HepG2 (cell line): ENCODE measurements around the gene GLYR1. TPM values are rescaled to one million over a fixed set of nuclear protein-coding genes. Genes with fewer than 3 reads are reported as not detected.

Experiments used
- ATAC-seq: fragments of 200-7000 bp; cut with Tn5 transposase; 3 replicates; pipeline ENCODE4 v1.9.1; 2020; ENCODE audit warnings: mild to moderate bottlenecking, moderate library complexity
- BruUV-seq: library from RNA; stranded (reverse); fragments of 400-500 nt; replicated peaks from 2 replicates; lab custom pipeline; 2021; lab: Mats Ljungman, UMichigan
- CTCF ChIA-PET: fragments of 300-600 bp; formaldehyde crosslinking; extraction: SDS; loops from one replicate; lab custom pipeline; 2021; ENCODE audit warnings: low total read pairs, inconsistent platforms, low intra/inter-chr PET ratio; lab: Yijun Ruan, JAX
- POLR2A ChIA-PET: fragments of 350-600 bp; sonication (Branson Sonifier 250); formaldehyde crosslinking; loops from one replicate; lab custom pipeline; 2020; ENCODE audit warnings: antibody characterized with exemption, inconsistent platforms; lab: Yijun Ruan, JAX
- DNase-seq: peaks from one replicate; pipeline ENCODE4 v3.0.0-alpha.2; 2015; ENCODE audit warnings: low spot score
- FAIRE-seq: peaks from 3 replicates; lab custom pipeline; 2011; peaks lifted over from hg19 to GRCh38; lab: Jason Lieb, UNC
- H2AFZ ChIP-seq: one replicate; pipeline ENCODE4 v1.6.1; 2011; ENCODE audit warnings: low read length, inconsistent platforms
- H3K27ac ChIP-seq: fragments of 300-600 bp; 3 replicates; pipeline ENCODE4 v1.8.0; 2011; ENCODE audit warnings: mixed run types, mild to moderate bottlenecking, mixed read lengths, low read length, inconsistent platforms; ENCODE audit not compliant: insufficient read depth; ENCODE audit errors: extremely low read length
- H3K27me3 ChIP-seq, 2 experiments: fragments of 200-600 bp in 1 of 2; 2 replicates in 1 of 2; 3 replicates in 1 of 2; pipeline versions ENCODE4 v1.6.0 to v1.8.0; 2011; ENCODE audit warnings: low read length in 2 of 2, mild to moderate bottlenecking in 2 of 2, moderate library complexity in 2 of 2, inconsistent platforms in 1 of 2; ENCODE audit not compliant: insufficient read depth in 2 of 2, control insufficient read depth in 1 of 2
- H3K36me3 ChIP-seq, 2 experiments: fragments of 200-600 bp in 1 of 2; replicated peaks in 1 of 2; 2 replicates in 1 of 2; 3 replicates in 1 of 2; pipeline versions ENCODE4 v1.5.1 to v1.8.0; 2011; ENCODE audit warnings: low read length in 2 of 2, inconsistent platforms in 1 of 2; ENCODE audit not compliant: insufficient read depth in 2 of 2, control insufficient read depth in 1 of 2
- H3K4me1 ChIP-seq: 2 replicates; pipeline ENCODE4 v1.5.1; 2012; ENCODE audit warnings: low read length, inconsistent platforms; ENCODE audit not compliant: insufficient read depth
- H3K4me2 ChIP-seq: 2 replicates; pipeline ENCODE4 v1.6.0; 2011; ENCODE audit warnings: low read depth, low read length, inconsistent platforms
- H3K4me3 ChIP-seq, 3 experiments: fragments of 200-600 bp in 1 of 3; sonication (generic), shearing (Covaris generic) in 1 of 3; replicated peaks in 1 of 3; 2 replicates each; pipeline ENCODE4 v1.5.1; 2011 to 2016; ENCODE audit warnings: low read length in 3 of 3, inconsistent platforms in 2 of 3, low read depth in 2 of 3, mild to moderate bottlenecking in 2 of 3, control low read depth in 1 of 3, mixed read lengths in 1 of 3; ENCODE audit not compliant: insufficient read depth in 1 of 3
- H3K79me2 ChIP-seq: one replicate; pipeline ENCODE4 v1.6.1; 2011; ENCODE audit warnings: low read length, inconsistent platforms; ENCODE audit not compliant: insufficient read depth
- H3K9ac ChIP-seq: 2 replicates; pipeline ENCODE4 v1.6.0; 2011; ENCODE audit warnings: mild to moderate bottlenecking, low read depth, low read length, inconsistent platforms; ENCODE audit not compliant: insufficient read depth
- H3K9me3 ChIP-seq: 2 replicates; pipeline ENCODE4 v1.5.1; 2012; ENCODE audit warnings: mild to moderate bottlenecking, low read length
- H4K20me1 ChIP-seq: 2 replicates; pipeline ENCODE4 v1.6.0; 2011; ENCODE audit warnings: inconsistent platforms, mild to moderate bottlenecking, low read length, moderate library complexity; ENCODE audit not compliant: insufficient read depth
- HMG20B ChIP-seq: conservative IDR thresholded peaks from 2 replicates; pipeline ENCODE4 v1.6.1; 2016; ENCODE audit warnings: missing genetic modification reagents, missing compliant biosample characterization
- SKI ChIP-seq: fragments of 450-650 bp; IDR thresholded peaks from one replicate; pipeline ENCODE4 v1.6.1; 2018; ENCODE audit warnings: mild to moderate bottlenecking; ENCODE audit not compliant: partially characterized antibody
- SRSF9 ChIP-seq: fragments of 200-400 bp; formaldehyde crosslinking; IDR thresholded peaks from 2 replicates; pipeline ENCODE4 v1.6.1; 2018; ENCODE audit warnings: borderline replicate concordance, mild to moderate bottlenecking, low read depth, low read length; ENCODE audit not compliant: insufficient read depth, poor library complexity, severe bottlenecking
- STAG1 ChIP-seq: sonication (generic); formaldehyde crosslinking; IDR thresholded peaks from 2 replicates; pipeline ENCODE4 v1.4.0; 2020; ENCODE audit warnings: missing genetic modification reagents
- ZNF20 ChIP-seq: sonication (generic); formaldehyde crosslinking; IDR thresholded peaks from 2 replicates; pipeline ENCODE4 v1.4.0; 2020; ENCODE audit warnings: mild to moderate bottlenecking, moderate library complexity, missing genetic modification reagents
- WGBS: methylation state at CpG from one replicate; pipeline ENCODE4 v1.1.6; 2017; ENCODE audit warnings: low lambda C conversion rate; 5-methylcytosine and 5-hydroxymethylcytosine counted together
- in situ Hi-C: cut with HindIII; loops from 2 replicates; pipeline ENCODE4 v1.10.0; 2017; ENCODE audit warnings: low pct_unique_long_range_greater_than_20kb; ENCODE audit not compliant: extremely low pct_ligation_motif_present
- intact Hi-C: fragments of 100-400 bp; cut with micrococcal nuclease; formaldehyde crosslinking; loops from one replicate; pipeline ENCODE4 v1.10.0; 2022; ENCODE audit not compliant: unreplicated experiment
- polyA plus RNA-seq, 8 experiments: library from polyadenylated mRNA; depleted of rRNA in 3 of 8; stranded (reverse) in 7 of 8; unstranded in 1 of 8; fragments of >200 nt; fragmentation: Illumina TruSeq in 4 of 8; extraction: Trizol in 4 of 8; gene quantifications; 2 replicates each; pipeline versions ENCODE4 v1.2.1 to v1.2.3, GENCODE V29; 2011 to 2016; ENCODE audit warnings: low read depth in 4 of 8, missing spikeins in 1 of 8, mixed read lengths in 1 of 8; ENCODE audit not compliant: insufficient read depth in 1 of 8
- total RNA-seq, 5 experiments: library from RNA; depleted of rRNA; stranded (reverse); fragments of >200 nt; fragmentation: Illumina TruSeq; extraction: Trizol; gene quantifications; 2 replicates each; pipeline ENCODE4 v1.2.3, GENCODE V29; 2016; ENCODE audit warnings: low read depth in 1 of 5
- TF ChIP-seq, protein P1 (sequence below): sonication (generic); formaldehyde crosslinking; IDR thresholded peaks from one replicate; pipeline ENCODE4 v1.5.1; 2020; ENCODE audit warnings: mild to moderate bottlenecking, missing genetic modification reagents; ENCODE audit errors: not compliant biosample characterization
- TF ChIP-seq, protein P2 (sequence below): IDR thresholded peaks from 2 replicates; pipeline ENCODE4 v1.6.1; 2016; ENCODE audit warnings: missing biosample characterization, missing genetic modification reagents, low read depth
- TF ChIP-seq, protein P3 (sequence below): sonication (generic); formaldehyde crosslinking; IDR thresholded peaks from 2 replicates; pipeline ENCODE4 v1.4.0; 2020; ENCODE audit warnings: missing genetic modification reagents

Gene GLYR1
- total and polyA plus RNA-seq, 2 of the 13 experiments (the other 11 are each of a cell fraction or from before 2014, with no cell fraction given), result 28.3 to 48.7 TPM

DNA sequence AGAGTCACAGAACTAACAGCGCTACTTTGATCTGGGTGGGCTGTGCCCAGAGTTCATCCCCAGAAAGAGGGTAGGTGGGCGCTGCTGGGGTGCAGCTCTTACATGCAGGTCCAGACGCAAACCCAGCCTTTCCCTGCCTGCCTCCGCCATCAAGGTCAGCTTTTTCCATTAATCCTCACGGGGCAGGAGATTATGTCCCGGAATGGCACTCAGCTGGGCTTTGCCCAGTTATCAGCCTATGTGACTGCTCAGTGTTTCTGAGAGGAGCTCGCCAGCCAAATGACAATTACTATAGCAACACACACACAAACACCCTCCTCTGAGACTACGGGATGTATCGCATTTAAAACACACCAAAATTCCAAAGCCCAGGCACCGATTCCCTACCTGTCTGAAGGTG lies 20.1 kb downstream of the GLYR1 start (continued):
- TF ChIP-seq, protein P1, sequence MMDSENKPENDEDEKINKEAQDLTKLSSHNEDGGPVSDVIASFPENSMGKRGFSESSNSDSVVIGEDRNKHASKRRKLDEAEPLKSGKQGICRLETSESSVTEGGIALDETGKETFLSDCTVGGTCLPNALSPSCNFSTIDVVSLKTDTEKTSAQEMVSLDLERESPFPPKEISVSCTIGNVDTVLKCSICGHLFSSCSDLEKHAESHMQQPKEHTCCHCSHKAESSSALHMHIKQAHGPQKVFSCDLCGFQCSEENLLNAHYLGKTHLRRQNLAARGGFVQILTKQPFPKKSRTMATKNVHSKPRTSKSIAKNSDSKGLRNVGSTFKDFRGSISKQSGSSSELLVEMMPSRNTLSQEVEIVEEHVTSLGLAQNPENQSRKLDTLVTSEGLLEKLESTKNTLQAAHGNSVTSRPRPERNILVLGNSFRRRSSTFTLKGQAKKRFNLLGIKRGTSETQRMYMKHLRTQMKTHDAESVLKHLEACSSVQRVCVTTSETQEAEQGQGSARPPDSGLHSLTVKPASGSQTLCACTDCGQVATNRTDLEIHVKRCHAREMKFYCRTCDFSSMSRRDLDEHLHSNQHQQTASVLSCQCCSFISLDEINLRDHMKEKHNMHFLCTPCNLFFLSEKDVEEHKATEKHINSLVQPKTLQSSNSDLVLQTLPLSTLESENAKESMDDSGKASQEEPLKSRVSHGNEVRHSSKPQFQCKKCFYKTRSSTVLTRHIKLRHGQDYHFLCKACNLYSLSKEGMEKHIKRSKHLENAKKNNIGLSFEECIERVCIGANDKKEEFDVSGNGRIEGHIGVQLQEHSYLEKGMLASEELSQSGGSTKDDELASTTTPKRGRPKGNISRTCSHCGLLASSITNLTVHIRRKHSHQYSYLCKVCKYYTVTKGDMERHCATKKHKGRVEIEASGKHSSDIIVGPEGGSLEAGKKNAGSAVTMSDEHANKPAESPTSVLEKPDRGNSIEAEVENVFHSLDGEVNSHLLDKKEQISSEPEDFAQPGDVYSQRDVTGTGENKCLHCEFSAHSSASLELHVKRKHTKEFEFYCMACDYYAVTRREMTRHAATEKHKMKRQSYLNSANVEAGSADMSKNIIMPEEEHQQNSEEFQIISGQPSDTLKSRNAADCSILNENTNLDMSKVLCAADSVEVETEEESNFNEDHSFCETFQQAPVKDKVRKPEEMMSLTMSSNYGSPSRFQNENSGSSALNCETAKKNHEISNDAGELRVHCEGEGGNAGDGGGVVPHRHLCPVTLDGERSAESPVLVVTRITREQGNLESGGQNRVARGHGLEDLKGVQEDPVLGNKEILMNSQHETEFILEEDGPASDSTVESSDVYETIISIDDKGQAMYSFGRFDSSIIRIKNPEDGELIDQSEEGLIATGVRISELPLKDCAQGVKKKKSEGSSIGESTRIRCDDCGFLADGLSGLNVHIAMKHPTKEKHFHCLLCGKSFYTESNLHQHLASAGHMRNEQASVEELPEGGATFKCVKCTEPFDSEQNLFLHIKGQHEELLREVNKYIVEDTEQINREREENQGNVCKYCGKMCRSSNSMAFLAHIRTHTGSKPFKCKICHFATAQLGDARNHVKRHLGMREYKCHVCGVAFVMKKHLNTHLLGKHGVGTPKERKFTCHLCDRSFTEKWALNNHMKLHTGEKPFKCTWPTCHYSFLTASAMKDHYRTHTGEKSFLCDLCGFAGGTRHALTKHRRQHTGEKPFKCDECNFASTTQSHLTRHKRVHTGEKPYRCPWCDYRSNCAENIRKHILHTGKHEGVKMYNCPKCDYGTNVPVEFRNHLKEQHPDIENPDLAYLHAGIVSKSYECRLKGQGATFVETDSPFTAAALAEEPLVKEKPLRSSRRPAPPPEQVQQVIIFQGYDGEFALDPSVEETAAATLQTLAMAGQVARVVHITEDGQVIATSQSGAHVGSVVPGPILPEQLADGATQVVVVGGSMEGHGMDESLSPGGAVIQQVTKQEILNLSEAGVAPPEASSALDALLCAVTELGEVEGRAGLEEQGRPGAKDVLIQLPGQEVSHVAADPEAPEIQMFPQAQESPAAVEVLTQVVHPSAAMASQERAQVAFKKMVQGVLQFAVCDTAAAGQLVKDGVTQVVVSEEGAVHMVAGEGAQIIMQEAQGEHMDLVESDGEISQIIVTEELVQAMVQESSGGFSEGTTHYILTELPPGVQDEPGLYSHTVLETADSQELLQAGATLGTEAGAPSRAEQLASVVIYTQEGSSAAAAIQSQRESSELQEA (CRISPR knock-in tag), result no peak
- no peak for TF ChIP-seq ZNF20 (CRISPR knock-in tag)
- no peak for TF ChIP-seq HMG20B (CRISPR knock-in tag)

DNA sequence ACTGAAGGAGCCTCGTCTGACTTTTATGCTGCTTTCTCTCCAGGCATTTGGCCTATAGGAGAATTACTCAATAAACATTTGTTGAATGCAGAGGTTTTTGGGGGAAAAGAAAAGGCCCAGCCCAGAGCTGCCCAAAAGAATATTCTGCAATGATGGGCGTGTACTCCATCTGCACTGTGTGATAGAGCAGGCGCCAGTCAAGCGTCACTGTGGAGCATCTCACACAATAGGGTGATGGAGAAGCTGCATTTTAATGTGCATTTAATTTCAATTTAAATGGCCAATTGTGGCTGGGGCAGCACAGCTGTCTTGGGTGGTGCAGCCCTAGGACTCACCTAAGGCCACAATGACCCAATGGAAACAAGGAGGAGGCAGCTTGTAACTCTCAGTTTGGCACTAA lies 20.6 kb downstream of the GLYR1 start:
- CTCF ChIA-PET, result no interaction called here
- no peak for FAIRE-seq
- H3K27ac ChIP-seq, result no peak overlapping the region
- H4K20me1 ChIP-seq, result no peaks in the 10 kb centered on the region
- no peak overlapping the region for H3K9ac ChIP-seq
- no peak overlapping the region for H2AFZ ChIP-seq
- H3K4me2 ChIP-seq, result no peak overlapping the region
- BruUV-seq, result no TSS peak
- POLR2A ChIA-PET, result no interaction called here
- H3K27me3 ChIP-seq, result no peaks in the 10 kb centered on the region
- peaks cover 36 to 81% of the 10 kb centered on the region in 2 experiments for H3K36me3 ChIP-seq
- intact Hi-C loops (no loop called here), in situ Hi-C loops (no loop called here)
- DNase-seq, result no peak
- ATAC-seq, result no peak
- no peaks in the 10 kb centered on the region for H3K4me1 ChIP-seq
- WGBS, result 97% methylated on average over 4 of the region's 4 CpGs
- H3K4me3 ChIP-seq, result no peak overlapping the region
- no peaks in the 10 kb centered on the region for H3K9me3 ChIP-seq
- no peaks in the 10 kb centered on the region for H3K79me2 ChIP-seq
- no peak for TF ChIP-seq STAG1 (CRISPR knock-in tag)
- TF ChIP-seq, protein P2, sequence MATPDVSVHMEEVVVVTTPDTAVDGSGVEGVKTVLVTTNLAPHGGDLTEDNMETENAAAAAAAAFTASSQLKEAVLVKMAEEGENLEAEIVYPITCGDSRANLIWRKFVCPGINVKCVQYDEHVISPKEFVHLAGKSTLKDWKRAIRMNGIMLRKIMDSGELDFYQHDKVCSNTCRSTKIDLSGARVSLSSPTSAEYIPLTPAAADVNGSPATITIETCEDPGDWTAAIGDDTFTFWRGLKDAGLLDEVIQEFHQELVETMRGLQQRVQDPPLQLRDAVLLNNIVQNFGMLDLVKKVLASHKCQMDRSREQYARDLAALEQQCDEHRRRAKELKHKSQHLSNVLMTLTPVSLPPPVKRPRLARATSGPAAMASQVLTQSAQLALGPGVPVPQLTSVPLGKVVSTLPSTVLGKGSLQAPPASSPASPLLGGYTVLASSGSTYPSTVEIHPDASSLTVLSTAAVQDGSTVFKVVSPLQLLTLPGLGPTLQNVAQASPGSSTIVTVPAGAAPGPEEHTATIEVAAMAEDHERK (CRISPR knock-in tag), result no peak
- no peak for TF ChIP-seq SRSF9
- no peak for TF ChIP-seq SKI
- TF ChIP-seq, protein P3, sequence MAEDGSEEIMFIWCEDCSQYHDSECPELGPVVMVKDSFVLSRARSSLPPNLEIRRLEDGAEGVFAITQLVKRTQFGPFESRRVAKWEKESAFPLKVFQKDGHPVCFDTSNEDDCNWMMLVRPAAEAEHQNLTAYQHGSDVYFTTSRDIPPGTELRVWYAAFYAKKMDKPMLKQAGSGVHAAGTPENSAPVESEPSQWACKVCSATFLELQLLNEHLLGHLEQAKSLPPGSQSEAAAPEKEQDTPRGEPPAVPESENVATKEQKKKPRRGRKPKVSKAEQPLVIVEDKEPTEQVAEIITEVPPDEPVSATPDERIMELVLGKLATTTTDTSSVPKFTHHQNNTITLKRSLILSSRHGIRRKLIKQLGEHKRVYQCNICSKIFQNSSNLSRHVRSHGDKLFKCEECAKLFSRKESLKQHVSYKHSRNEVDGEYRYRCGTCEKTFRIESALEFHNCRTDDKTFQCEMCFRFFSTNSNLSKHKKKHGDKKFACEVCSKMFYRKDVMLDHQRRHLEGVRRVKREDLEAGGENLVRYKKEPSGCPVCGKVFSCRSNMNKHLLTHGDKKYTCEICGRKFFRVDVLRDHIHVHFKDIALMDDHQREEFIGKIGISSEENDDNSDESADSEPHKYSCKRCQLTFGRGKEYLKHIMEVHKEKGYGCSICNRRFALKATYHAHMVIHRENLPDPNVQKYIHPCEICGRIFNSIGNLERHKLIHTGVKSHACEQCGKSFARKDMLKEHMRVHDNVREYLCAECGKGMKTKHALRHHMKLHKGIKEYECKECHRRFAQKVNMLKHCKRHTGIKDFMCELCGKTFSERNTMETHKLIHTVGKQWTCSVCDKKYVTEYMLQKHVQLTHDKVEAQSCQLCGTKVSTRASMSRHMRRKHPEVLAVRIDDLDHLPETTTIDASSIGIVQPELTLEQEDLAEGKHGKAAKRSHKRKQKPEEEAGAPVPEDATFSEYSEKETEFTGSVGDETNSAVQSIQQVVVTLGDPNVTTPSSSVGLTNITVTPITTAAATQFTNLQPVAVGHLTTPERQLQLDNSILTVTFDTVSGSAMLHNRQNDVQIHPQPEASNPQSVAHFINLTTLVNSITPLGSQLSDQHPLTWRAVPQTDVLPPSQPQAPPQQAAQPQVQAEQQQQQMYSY, result no peak
